Esophagus muscularis mucosa (tissue), 3 donors: ENCODE measurements around the gene GATAD2B.

ENCODE experiments used
- POLR2AphosphoS5 ChIP-seq, 2 donors: sonication (generic); formaldehyde crosslinking; IDR thresholded peaks; one replicate each; pipeline ENCODE4 v1.6.1; 2017; ENCODE audit warnings: antibody characterized with exemption in 2 of 2
- TF ChIP-seq, protein P1 (sequence below), 3 experiments: fragments of 200-600 bp in 2 of 3; fragments of 450-650 bp in 1 of 3; sonication (generic) in 2 of 3; IDR thresholded peaks; one replicate each; pipeline ENCODE4 v1.5.1; 2017 to 2019; ENCODE audit warnings: antibody characterized with exemption in 3 of 3, mild to moderate bottlenecking in 2 of 3, moderate library complexity in 1 of 3

DNA sequence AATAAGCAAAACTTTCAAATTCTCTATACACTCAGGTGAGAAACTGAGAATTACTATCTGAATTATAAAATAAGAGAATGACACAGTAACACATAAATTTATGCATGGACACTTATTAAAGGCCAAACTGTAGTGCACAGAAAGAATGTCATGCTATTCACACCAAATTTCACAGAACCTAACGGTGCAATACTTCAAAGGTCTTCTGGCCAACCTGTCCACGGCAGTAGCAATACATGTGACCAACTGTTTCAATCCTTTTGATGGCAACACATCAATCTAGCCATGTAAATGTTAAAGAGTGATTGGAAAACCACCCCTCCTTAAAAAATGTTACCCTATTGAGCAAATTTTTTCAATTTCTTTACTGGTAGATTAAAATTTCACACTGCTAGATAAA is 10.4 kb downstream of the GATAD2B start:
- TF ChIP-seq, protein P1, sequence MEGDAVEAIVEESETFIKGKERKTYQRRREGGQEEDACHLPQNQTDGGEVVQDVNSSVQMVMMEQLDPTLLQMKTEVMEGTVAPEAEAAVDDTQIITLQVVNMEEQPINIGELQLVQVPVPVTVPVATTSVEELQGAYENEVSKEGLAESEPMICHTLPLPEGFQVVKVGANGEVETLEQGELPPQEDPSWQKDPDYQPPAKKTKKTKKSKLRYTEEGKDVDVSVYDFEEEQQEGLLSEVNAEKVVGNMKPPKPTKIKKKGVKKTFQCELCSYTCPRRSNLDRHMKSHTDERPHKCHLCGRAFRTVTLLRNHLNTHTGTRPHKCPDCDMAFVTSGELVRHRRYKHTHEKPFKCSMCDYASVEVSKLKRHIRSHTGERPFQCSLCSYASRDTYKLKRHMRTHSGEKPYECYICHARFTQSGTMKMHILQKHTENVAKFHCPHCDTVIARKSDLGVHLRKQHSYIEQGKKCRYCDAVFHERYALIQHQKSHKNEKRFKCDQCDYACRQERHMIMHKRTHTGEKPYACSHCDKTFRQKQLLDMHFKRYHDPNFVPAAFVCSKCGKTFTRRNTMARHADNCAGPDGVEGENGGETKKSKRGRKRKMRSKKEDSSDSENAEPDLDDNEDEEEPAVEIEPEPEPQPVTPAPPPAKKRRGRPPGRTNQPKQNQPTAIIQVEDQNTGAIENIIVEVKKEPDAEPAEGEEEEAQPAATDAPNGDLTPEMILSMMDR (IDR thresholded peaks at IDR 0.05): no peak
- TF ChIP-seq POLR2AphosphoS5 (IDR thresholded peaks at IDR 0.05): no peak
